HUDEP-2 (cell line): Measurements from ENCODE around the gene LAMC1.
A peak's percentile ranks its signal among the peaks of the same experiment; 100 is the strongest.

ENCODE experiments used
- DNase-seq, 76 experiments: peaks; one replicate each; lab custom pipeline; 2025; ENCODE audit not compliant: unreplicated experiment in 76 of 76; lab: John Stamatoyannopoulos, UW

LAMC1 gene

DNA sequence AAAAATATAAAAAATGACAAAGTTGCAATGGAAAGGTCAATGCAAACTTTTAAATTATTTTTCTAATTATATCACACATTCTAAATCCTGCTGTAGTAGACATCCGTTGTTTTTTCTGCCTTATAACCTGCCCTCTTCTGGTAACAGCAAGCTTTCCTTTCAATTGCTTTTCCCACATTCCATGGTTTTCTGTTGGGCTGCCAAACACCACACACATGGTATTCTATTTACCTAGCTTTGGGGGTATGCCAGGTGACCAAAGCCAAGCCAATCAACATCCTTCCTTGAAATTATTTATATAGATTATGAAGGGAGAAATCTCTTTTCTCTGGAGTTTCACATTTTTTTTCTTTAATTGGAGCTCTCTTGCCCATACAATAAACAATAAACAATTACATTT is 3.4 kb upstream of the LAMC1 start:
- no peak for DNase-seq

DNA sequence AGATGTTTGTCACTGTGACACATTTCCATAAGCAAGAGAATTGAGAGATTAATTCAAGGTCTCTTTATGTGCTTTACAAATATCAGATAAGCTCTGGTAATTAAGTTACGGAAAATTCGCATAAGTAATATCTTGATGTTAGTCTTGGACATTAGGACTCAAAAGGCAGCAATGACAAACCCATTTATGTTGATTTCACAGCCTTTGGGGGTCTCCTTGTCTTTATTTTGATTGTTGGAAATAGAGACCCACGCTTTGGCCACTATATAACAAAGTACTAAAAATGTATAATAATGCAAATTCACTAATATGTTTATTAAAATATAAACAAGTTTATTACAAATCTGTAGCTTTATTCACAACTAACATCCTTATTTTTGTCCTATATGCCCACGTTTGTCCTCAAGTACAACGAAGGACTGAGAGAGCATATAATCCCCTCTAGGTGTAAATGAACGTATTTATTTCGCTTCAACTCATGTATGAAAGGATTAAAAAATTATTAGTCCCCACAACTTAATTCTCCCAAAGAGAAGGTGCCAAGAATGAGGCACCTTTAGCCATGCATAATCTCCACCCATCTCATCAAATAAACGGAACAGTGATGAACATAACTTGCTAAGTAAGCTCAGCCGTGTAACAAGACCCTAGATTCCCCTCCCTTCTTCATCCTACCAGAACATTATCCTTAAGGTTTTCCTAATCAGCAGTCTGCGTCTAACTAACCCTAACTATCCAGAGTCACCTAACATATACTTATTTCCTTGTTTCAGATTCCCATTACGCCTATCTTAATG is 1.6 kb upstream of the LAMC1 start:
- DNase-seq: no peak

DNA sequence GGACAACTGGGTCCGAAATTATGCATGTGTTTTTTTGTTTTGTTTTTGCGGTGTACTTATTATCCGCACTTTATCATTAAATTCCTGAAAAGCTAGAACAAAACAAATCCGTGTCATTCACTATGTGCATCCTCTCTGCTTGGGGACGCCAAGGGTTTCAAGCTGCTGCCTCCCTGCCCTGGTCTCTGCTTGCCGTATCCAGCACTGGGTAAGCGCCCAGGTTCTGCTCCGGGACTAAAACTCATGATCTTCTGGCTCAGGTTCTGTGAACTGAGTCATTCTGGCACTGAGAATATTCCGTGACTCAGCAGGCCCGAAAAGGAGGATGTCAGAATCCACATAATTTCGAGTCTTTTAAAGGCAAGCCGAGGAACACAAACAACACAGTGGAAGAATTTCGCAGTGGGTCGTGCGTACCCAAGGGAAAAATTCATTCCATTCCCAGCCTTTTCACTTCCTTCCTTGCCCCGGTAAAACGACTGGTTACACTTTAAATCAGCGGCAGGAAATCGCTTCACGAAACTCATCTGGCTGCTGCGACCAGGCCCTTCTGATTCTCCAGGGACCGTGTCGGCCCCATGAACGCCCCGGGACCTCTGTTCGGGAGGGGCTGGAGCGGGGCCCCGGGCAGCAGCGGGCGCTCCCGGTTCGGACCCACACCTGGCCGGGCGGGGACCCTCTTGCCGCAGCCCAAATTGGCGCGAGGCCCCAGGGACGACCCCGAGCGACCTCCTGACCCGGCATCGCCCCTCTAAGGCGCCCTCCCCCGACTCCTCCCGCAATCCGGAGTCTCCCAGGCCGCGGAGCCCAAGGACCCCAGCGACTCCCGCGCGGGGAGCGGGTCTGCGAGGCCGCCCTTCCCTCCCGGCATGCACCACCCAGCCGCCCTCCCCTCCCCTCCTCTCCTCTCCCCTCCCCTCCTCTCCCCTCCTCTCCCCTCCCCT is 746 bp upstream of the LAMC1 start:
- DNase-seq: peak in 72 of 76 experiments; percentile 9 to 87 (median 52)

DNA sequence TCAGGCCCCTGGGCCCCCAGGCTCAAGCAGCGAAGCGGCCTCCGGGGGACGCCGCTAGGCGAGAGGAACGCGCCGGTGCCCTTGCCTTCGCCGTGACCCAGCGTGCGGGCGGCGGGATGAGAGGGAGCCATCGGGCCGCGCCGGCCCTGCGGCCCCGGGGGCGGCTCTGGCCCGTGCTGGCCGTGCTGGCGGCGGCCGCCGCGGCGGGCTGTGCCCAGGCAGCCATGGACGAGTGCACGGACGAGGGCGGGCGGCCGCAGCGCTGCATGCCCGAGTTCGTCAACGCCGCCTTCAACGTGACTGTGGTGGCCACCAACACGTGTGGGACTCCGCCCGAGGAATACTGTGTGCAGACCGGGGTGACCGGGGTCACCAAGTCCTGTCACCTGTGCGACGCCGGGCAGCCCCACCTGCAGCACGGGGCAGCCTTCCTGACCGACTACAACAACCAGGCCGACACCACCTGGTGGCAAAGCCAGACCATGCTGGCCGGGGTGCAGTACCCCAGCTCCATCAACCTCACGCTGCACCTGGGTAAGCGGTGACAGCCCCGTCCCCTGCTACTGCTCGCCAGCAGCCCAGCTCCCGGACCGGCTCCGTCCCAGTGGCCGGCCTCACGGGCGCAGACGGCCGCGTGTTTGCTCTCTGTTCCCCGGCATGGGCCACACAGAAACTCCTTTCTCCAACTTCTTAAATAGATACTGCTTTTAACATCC is 539 bp downstream of the LAMC1 start:
- DNase-seq: peak in 65 of 76 experiments; percentile 5 to 67 (median 42)

DNA sequence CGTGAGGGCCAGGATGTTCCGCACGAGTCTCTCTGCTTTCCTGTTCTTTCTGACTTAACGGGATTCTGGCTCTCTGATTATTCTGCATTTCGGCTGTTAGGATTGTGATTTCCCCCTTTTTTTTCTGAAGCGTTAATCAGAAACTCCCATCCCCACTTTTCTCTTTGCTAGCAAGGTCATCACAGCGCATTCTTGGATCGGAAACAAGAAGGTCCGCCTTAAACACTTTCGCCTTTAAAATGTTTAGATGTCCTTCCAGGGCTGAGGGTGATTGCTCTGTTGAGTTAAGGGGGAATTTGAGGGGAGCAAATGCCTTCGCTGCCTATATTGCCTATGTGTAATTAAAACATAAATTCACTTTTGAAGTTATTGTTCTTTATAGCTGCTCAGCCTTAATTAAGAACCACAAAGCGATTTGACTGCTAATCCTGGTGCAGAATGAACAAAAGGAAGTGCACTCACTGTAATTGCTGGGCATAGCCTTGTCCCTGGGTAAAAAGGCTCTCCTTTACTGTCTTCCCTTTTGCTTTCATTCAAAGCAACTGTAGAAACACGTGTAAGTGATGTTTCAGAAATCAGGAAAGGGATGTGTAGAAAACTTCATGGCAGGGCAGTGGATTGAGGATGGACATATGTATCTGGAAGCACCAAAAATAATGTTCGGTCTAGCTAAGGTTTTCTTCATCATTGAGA is 1.2 kb downstream of the LAMC1 start:
- no peak for DNase-seq

DNA sequence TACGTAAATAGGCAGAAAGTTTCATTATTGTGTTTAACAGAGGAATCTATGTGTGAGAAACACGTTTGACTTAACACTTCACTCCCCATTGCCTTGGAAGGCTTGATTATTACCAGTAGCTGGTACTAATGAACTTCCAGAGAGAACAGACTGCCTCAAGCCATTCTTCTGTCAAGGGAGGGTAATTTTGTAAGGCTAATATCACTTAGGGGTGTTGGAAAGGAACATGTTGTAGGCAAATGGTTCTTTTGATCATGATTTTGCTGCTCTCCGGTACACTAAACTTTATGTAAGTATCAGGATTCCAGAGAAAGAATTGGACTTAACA is 1.8 kb downstream of the LAMC1 start:
- no peak for DNase-seq

DNA sequence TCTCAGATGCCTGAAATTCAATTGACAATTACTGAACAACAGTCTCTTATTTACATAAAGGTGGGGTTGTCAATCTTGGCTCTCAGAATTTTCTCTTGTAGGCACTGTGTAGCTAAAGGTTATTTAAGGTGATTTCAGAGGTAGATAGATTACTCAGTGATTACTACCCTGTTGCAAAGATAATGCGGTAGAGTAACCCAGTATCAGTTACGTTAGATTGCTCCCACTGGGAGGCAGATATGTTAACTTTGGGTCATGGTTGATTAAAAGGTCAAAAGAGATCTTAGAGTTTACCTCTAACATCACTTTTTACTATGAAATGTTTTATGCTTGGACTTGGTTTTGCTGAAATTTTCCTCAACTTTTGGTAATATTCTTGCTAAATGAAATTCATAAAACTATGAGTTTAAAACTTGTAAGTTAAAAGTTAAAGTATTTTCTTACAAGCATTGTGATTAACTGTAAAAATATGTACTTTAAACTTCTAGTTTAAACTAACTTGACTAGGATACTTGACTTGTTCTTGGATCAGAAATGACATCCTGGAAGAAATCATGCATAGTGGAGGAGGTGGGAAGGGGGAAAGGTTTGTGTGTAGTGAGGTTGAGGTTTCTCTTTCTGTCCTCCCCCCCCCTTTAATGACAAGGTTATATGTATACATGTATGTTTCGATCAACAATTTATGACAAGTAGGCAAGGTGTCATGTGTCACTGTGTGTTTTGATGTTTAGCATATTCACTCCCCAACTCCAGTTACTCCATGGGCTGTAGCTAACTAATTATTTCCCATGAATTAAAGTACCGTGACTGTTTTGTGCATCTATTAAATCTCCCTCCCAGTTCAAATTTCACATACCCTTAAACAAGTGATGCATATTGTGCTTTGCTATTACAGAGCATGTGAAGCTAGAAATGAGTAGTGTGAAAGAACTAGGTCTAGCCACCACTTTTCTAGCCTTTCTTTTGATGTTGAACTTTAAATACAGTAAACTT is 2.9 kb downstream of the LAMC1 start:
- no peak for DNase-seq

DNA sequence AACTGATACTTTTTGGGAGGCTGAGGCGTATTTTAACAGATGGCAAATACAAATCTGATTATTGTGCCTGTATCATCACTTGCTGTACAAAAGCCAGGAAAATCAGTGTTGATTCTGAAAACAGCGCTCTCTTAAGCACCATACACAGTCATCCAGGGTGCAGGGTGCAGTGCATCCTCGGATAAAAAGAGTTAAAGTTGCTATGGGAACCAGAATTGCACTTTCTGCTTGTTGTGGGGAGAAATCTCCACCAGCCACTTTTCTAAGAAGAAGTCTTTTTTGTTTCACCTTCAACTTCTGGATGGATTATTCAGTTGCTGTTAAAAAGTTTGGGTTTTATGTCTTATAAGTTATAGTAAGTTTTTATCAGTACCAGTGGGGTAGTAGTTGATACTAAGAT is 3.8 kb downstream of the LAMC1 start:
- no peak for DNase-seq

DNA sequence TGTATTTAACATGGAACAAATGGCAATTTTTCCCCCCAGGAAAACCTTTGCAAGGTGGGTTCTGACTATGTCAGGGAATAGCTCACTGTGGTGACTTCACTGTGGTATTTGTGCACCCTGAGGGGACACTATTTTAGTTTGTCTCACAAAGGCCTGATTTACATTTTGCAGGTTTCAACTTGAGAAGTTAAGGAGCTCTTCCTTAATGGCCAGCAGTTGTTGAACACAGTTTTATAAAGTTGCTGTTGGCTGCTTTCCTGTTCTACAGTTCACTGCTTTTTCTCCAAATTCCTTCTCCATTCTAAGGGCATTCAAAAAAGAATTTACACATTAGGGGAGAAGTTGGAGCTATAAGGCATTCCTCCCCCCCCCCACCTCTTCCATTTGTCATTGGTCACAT is 4.6 kb downstream of the LAMC1 start:
- DNase-seq: no peak

DNA sequence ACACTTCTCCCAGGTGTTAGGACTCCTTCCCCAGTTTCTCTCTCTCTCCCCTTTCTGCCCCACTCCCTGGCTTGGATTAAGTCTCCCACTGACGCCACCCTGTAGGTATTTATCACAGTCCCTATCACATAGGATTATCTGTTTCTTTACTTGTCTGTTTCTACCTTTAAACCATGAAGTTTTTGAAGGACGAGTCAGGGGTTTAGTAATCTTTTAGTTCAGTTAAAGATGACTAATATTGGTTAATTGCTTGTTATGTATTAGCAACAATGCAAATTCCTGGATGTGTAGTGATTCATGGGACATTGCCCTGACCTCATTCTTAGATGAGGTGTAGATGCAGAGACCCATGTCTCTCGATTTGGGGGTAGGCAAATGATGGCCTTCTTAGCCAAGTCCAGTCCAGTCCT is 6.4 kb downstream of the LAMC1 start:
- DNase-seq: no peak

DNA sequence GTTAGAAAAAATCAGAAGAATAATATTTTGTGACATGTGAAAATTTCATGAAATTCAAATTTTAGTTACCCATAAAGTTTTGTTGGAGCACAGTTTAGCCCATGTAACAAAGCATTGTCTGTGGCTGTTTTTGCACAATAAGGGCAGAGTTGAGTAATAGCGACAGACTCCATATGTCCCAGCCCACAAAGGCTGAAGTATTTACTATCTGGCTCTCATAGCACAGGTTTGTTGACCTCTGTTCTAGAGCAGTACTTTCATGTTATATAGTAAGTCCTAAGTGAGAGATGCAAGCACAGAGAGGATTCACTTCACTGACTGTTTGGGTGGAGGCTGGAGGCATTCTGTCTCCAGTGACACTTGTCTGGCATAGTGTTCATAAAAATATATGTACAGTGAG is 6.8 kb downstream of the LAMC1 start:
- no peak for DNase-seq

DNA sequence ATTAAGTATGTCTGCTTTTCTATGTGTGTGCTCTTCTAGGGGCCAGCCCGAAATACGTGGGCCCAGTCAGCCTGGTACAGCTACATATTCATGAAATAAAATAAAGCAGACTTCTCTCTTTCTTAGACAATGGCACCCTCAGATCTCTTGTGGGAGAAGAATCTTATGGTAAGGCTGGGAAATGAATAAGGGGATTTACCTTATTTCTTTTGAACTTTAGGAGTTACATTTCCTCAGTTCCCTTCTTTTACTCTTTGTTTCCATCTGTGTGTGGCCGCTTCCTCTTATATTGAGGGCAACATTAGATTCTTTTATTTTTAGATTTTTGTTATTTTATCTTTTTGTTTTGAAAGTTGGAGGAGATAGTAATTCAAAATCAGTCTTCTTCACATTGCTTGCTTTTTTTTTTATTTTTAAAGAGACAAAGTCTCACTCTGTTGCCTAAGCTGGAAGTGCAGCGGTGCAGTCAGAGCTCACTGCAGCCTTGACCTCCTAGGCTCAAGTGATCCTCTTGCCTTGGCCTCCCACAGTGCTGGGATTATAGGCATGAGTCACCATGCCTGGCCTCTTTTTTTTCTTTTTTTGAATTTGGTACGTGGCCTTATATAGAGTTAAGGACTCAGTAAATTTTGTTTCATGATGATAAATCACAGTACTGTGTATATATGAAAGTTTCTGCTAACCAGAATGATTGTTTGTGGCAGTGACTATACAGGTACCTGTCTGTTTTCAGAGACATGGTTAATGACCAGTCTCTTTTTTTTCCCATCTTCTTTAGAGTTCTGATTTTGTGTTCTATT is 9.1 kb downstream of the LAMC1 start:
- DNase-seq: no peak

DNA sequence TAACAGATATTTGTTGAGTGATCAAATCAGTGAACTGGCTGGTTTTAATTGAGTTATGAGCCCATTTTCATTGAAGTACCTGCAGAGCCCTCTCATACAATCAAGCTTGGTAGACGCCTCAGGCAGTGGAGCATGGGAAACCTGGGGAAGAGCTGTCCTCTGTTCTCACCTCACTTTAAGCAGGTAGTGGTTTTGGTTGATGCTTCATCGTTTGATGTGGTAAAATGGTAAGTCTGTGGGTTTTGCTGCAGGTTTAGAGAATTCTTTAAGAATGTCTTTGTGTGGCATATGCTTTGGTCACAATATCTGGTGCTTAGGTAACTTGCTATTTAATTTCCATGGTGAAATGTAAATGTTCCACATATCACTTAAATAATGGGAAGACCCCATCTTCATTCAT is 10.0 kb downstream of the LAMC1 start:
- DNase-seq: no peak

DNA sequence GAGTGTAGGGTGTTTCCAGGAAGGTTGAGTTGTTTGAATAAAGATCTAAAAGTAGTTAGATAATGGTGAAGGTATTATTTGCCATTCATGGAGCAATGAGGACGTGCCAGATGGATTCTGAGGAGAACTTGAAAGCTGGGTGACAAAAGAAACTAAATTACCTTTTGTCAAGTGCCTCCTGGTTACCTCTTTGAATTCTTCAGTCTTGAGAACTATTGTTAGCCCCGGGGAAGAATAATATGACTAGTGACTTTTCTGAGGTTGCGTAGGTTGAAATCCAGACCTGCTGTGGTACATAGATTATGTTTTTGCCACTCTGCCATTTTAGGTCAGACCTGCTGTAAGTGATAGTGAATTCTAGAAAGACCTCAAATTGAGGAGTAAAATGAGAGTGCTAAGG is 11.5 kb downstream of the LAMC1 start:
- no peak for DNase-seq

DNA sequence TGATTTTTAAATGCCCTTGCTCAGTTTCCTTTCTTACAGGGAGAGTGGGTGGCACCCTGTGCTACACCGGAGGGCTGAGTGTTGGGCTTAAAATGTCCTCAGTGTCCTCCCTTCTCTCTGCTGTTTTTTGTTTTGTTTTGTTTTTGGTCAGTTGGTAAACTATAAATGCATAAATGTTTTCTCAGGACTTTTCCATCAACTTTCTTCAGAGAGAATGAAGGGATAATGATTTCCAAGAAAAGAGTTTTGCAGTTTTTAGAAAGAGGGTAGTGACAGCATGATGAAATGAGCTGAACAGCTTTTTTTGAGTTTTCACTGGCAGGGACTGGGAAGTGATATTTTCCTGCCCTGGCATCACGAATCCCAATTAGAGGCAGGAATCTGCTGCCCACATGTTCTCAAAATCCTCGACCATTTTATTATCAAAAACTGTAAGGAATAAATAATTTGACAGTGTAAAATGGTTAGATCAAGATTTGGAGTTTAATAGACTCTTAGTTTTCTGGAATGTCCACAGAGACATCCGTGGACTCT is 15.2 kb downstream of the LAMC1 start:
- no peak for DNase-seq

DNA sequence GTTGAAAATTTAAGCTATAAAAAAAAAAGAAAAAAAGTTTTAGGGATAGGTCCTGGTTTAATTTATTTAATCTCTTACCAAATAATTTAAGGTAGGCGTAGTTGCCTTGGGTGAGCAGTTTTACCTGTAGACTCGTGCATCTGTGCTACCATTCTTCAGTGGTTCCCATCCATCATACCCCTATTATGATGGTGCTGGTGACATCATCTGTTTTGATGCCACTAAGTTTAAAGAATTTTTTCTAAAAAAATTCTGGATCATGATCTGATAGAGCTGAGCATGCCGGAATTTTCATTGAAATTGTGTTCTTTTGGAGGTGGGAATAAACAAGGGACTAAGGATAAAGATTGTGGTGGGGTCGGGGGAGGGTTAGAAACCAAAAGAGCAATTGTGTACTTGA is 15.7 kb downstream of the LAMC1 start:
- DNase-seq: no peak

DNA sequence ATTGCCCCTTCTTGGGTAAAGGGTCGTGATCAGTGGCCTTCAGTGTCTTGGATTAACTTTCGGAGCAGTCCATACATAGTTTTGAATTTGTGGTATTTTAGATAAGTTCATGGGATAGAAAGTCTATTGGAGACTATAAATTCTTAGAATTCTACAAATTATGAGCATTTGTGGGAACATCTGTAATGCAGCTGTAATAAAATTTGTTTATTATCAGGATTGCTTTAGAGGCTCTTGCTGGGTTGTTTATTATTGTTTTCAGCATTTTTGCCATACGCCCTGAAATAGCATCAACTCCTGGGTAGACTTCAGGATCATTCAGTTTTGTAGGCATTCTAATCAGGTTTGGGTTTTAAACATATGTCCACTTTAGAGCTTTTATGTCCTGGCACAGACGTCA is 16.1 kb downstream of the LAMC1 start:
- no peak for DNase-seq

DNA sequence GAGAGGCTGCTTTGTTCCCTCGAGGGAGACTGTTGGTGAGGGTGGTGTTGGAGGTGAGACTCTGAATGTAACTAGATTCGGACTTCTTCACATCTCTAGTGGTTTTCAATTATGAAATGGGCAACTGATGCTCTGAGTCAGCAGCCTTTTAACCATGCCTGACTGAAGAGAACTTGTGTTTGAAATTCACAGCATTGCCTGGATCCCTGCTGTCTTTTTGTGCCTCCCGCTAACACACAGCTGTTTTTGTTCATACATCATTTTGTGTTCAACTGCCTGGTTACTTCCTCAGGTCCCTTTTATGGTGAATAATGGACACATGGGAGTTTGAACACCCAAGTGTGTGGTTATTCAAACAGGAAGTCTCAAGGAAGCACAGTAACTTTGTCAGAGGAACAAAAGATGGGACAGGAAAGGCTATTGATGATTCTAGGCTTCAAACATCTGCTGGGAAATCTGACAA is 16.8 kb downstream of the LAMC1 start:
- DNase-seq: no peak
